Fibroblast of lung (primary cell): ENCODE measurements around the gene VWA1.

Experiments used
- EZH2 ChIP-seq: IDR thresholded peaks from 2 replicates; pipeline ENCODE4 v1.5.1; 2012; ENCODE audit warnings: low read length, control low read depth, mild to moderate bottlenecking; ENCODE audit errors: missing control alignments
- TF ChIP-seq, protein P1 (sequence below), 2 donors: IDR thresholded peaks in 1 of 2; conservative IDR thresholded peaks in 1 of 2; 1 replicate in 1 of 2; 2 replicates in 1 of 2; pipeline ENCODE4 v1.5.1; 2011 to 2012; ENCODE audit warnings: low read length in 2 of 2, control low read depth in 1 of 2, inconsistent platforms in 1 of 2, low read depth in 1 of 2, mild to moderate bottlenecking in 1 of 2

DNA sequence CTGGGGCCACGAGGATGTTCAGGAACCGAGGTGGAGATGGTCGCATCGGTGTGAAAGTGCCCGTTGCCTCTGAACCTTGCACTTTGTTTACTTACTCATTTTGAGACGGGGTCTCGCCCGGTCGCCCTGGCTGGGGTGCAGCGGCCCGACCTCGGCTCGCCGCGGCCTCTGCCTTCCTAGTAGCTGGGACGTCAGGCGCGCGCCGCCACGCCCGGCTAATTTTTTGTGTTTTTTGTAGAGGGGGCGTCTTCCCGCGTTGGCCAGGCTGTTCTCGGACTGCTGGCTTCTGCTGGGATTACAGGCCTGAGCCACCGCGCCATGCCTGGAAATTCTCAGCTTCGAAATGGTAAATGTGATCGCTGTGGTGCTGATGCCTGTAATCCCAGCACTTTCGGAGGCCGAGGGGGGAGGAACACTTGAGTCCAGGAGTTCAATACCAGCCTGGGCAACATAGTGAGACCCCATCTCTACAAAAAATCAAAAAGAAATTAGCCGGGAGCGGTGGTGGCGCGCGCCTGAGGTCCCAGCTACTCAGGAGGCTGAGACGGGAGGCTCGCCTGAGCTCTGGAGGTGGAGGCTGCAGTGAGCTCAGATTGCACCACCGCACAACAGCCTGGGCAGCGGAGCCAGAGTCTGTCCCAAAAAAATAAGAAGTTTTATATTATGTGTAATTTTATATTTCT lies 27.7 kb upstream of the VWA1 start:
- TF ChIP-seq, protein P1, sequence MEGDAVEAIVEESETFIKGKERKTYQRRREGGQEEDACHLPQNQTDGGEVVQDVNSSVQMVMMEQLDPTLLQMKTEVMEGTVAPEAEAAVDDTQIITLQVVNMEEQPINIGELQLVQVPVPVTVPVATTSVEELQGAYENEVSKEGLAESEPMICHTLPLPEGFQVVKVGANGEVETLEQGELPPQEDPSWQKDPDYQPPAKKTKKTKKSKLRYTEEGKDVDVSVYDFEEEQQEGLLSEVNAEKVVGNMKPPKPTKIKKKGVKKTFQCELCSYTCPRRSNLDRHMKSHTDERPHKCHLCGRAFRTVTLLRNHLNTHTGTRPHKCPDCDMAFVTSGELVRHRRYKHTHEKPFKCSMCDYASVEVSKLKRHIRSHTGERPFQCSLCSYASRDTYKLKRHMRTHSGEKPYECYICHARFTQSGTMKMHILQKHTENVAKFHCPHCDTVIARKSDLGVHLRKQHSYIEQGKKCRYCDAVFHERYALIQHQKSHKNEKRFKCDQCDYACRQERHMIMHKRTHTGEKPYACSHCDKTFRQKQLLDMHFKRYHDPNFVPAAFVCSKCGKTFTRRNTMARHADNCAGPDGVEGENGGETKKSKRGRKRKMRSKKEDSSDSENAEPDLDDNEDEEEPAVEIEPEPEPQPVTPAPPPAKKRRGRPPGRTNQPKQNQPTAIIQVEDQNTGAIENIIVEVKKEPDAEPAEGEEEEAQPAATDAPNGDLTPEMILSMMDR (conservative IDR thresholded peaks at IDR 0.05 in 1 of 2, IDR thresholded peaks at IDR 0.05 in 1 of 2; ENCODE audit: low read depth in 1 of 2, low read length in 2 of 2) = no peak
- no peak for TF ChIP-seq EZH2
